Esophagus muscularis mucosa (tissue), 4 donors: Measurements from ENCODE around the gene PLXNB3.

Experiments used
- CTCF ChIP-seq, 3 experiments: fragments of 200-600 bp in 2 of 3; fragments of 450-650 bp in 1 of 3; sonication (generic) in 2 of 3; IDR thresholded peaks; one replicate each; pipeline ENCODE4 v1.5.1; 2017 to 2019; ENCODE audit warnings: antibody characterized with exemption in 3 of 3, mild to moderate bottlenecking in 2 of 3, moderate library complexity in 1 of 3
- EP300 ChIP-seq: sonication (generic); formaldehyde crosslinking; IDR thresholded peaks from one replicate; pipeline ENCODE4 v1.6.1; 2017; ENCODE audit warnings: antibody characterized with exemption
- POLR2A ChIP-seq: fragments of 450-650 bp; IDR thresholded peaks from one replicate; pipeline ENCODE4 v1.6.1; 2017; ENCODE audit warnings: antibody characterized with exemption, moderate library complexity, mild to moderate bottlenecking, low read depth
- POLR2AphosphoS5 ChIP-seq, 2 donors: sonication (generic); formaldehyde crosslinking; IDR thresholded peaks; one replicate each; pipeline ENCODE4 v1.6.1; 2017; ENCODE audit warnings: antibody characterized with exemption in 2 of 2

DNA sequence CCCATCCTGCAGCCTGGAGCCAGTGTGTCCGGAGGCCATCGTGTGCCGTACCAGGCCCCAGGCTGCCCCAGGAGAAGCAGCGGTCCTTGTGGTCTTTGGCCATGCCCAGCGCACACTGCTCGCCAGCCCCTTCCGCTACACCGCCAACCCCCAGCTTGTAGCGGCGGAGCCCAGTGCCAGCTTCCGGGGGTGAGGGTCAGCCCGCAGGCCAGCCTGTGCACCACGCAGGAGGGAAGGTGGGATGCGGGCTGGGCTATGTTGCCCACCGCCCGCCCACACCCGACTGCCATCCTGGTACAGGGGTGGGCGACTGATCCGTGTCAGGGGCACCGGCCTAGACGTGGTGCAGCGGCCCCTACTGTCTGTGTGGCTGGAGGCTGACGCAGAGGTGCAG, 9.2 kb downstream of the PLXNB3 start:
- TF ChIP-seq CTCF (IDR thresholded peaks at IDR 0.05): no peak
- no peak for TF ChIP-seq POLR2A
- no peak for TF ChIP-seq POLR2AphosphoS5 (IDR thresholded peaks at IDR 0.05)
- TF ChIP-seq EP300: no peak
